Tibial nerve (tissue), 4 donors: ENCODE results near the gene ARMH1.

Experiments
- EP300 ChIP-seq, 2 donors: sonication (generic); formaldehyde crosslinking; IDR thresholded peaks; one replicate each; pipeline ENCODE4 v1.6.1; 2017; ENCODE audit warnings: antibody characterized with exemption in 2 of 2, mild to moderate bottlenecking in 1 of 2
- POLR2A ChIP-seq, 2 donors: fragments of 450-650 bp; IDR thresholded peaks; one replicate each; pipeline ENCODE4 v1.6.1; 2017; ENCODE audit warnings: antibody characterized with exemption in 2 of 2, mild to moderate bottlenecking in 2 of 2, moderate library complexity in 2 of 2
- TF ChIP-seq, protein P1 (sequence below), 5 experiments: fragments of 200-600 bp in 3 of 5; fragments of 450-650 bp in 2 of 5; sonication (generic) in 3 of 5; IDR thresholded peaks; one replicate each; pipeline ENCODE4 v1.5.1; 2016 to 2019; ENCODE audit warnings: antibody characterized with exemption in 5 of 5, mild to moderate bottlenecking in 3 of 5, moderate library complexity in 2 of 5

DNA sequence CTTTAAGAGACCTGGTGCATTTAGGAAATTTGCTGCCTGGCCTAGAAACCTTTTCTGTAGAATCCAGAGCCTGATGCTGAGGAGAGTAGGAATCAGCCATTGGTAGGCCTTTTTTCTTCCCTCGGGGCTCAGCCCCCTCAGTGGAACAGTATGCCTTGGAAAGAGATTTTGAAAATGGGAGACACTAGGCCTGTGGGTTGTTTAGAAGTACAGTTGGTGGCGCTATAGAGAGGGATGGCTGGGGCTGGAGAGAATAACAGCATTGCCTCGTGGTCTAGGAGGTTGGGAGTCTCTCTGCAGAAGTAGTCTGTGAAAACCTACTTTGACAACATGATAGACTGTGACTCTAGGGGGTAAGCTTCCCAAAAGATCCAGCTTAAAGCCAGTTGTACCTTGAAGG lies 73.4 kb downstream of the ARMH1 start:
- TF ChIP-seq, protein P1, sequence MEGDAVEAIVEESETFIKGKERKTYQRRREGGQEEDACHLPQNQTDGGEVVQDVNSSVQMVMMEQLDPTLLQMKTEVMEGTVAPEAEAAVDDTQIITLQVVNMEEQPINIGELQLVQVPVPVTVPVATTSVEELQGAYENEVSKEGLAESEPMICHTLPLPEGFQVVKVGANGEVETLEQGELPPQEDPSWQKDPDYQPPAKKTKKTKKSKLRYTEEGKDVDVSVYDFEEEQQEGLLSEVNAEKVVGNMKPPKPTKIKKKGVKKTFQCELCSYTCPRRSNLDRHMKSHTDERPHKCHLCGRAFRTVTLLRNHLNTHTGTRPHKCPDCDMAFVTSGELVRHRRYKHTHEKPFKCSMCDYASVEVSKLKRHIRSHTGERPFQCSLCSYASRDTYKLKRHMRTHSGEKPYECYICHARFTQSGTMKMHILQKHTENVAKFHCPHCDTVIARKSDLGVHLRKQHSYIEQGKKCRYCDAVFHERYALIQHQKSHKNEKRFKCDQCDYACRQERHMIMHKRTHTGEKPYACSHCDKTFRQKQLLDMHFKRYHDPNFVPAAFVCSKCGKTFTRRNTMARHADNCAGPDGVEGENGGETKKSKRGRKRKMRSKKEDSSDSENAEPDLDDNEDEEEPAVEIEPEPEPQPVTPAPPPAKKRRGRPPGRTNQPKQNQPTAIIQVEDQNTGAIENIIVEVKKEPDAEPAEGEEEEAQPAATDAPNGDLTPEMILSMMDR (IDR thresholded peaks at IDR 0.05) = no peak
- no peak for TF ChIP-seq POLR2A (IDR thresholded peaks at IDR 0.05)
- TF ChIP-seq EP300 (IDR thresholded peaks at IDR 0.05) = no peak
